HG03439 (cell line): ENCODE data around the gene NPHS1.

Source experiments
- ATAC-seq: cut with Tn5 transposase; IDR thresholded peaks from one replicate; pipeline ENCODE4 v1.9.1; 2021; ENCODE audit warnings: mild to moderate bottlenecking, moderate library complexity; ENCODE audit not compliant: unreplicated experiment

Gene NPHS1

DNA sequence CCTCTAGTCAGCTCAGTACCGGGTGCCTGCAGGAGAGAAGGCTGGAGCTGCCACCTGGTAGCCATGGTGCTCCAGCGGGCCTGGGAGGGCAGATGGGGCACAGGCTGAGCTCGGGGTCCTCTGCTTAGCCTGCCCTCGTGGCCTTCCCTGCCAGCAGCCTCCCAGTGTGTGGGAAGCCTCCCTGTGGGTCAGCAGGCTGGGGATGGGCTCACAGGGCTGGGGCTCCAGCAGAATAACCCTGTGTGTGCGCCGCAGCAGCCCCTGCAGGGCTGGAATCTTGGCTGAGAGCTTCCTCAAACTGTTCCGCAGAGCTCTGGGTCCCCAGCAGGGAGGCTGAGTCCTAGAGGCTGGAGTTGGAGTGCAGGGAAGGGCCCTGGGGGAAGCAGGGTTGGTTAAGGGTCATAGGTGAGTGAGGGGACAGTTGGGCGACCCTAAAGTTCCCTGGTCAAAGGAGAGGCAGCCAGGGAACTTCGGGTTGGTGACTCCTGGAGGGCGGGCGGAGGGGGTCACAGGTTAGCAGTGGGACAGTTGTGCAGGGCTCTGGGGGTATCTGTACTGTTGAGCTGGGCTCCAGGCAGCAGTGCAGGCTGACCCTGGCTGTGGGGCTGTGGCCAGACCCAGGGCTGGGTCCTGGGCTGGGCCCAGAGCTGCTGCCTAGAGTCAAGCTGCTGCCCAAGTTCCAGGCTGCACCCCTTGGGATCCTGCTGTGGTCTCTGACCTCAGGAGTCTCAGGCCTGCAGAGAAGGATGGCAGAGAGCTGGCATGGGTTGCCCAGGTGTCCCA, 62.9 kb downstream of the NPHS1 start:
- ATAC-seq = no peak

DNA sequence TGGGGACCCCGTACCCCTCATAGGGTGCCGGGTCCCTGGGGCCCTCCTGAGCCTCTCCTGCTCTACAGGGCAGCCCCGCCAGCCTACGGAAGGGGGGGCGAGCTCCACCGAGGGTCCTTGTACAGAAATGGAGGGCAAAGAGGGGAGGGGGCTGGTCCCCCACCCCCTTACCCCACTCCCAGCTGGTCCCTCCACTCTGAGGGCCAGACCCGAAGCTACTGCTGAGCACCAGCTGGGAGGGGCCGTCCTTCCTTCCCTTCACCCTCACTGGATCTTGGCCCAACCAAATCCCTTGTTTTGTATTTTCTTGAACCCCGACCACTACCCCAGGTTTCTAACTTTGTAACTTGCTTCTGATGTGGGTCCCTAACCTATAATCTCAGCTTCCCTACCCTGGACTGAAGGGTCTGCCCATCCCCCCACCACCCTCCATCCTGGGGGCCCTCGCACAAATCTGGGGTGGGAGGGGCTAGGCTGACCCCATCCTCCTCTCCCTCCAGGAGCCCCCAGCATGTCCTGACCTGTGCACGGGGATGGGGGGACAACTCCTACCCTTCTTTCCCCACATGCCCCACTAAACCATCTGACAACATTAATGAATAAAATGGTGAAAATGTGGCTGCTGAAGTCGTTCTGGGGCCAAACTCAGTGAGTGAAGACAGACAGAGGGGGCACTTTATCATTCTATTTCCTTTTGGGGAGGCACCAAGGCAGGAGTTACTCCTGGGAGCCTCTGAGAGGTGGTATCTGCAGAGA, 63.9 kb downstream of the NPHS1 start:
- no peak for ATAC-seq

DNA sequence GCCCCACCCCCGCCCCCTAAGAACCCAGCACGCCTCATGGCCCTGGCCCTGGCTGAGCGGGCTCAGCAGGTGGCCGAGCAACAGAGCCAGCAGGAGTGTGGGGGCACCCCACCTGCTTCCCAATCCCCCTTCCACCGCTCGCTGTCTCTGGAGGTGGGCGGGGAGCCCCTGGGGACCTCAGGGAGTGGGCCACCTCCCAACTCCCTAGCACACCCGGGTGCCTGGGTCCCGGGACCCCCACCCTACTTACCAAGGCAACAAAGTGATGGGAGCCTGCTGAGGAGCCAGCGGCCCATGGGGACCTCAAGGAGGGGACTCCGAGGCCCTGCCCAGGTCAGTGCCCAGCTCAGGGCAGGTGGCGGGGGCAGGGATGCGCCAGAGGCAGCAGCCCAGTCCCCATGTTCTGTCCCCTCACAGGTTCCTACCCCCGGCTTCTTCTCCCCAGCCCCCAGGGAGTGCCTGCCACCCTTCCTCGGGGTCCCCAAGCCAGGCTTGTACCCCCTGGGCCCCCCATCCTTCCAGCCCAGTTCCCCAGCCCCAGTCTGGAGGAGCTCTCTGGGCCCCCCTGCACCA, 65.0 kb downstream of the NPHS1 start:
- no peak for ATAC-seq

DNA sequence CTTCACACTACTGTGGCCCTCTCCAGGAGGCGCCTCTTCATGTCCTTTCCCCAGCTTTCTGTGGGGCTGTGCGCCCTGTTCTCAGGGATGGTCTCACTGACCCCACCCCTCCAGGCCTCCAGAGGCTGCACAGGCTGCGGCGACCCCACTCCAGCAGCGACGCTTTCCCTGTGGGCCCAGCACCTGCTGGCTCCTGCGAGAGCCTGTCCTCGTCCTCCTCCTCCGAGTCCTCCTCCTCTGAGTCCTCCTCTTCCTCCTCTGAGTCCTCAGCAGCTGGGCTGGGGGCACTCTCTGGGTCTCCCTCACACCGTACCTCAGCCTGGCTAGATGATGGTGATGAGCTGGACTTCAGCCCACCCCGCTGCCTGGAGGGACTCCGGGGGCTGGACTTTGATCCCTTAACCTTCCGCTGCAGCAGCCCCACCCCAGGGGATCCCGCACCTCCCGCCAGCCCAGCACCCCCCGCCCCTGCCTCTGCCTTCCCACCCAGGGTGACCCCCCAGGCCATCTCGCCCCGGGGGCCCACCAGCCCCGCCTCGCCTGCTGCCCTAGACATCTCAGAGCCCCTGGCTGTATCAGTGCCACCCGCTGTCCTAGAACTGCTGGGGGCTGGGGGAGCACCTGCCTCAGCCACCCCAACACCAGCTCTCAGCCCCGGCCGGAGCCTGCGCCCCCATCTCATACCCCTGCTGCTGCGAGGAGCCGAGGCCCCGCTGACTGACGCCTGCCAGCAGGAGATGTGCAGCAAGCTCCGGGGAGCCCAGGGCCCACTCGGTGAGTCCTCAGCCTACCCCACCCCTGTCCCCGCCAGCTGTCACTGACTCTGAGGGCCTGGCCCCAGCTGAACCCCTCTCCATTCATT, 65.8 kb downstream of the NPHS1 start:
- ATAC-seq = no peak

DNA sequence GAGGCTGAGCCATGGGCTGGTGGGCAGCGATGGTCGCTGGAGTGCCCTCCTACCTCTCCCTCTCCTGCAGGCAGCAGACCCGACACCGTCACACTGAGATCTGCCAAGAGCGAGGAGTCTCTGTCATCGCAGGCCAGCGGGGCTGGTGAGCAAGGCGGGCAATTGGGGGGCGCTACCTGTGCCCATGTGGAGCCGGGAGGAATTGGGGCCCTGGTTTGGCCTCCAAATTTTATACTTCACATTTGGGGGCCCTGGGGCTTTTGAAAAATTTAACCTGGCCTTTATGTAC, 67.0 kb downstream of the NPHS1 start:
- ATAC-seq = no peak

DNA sequence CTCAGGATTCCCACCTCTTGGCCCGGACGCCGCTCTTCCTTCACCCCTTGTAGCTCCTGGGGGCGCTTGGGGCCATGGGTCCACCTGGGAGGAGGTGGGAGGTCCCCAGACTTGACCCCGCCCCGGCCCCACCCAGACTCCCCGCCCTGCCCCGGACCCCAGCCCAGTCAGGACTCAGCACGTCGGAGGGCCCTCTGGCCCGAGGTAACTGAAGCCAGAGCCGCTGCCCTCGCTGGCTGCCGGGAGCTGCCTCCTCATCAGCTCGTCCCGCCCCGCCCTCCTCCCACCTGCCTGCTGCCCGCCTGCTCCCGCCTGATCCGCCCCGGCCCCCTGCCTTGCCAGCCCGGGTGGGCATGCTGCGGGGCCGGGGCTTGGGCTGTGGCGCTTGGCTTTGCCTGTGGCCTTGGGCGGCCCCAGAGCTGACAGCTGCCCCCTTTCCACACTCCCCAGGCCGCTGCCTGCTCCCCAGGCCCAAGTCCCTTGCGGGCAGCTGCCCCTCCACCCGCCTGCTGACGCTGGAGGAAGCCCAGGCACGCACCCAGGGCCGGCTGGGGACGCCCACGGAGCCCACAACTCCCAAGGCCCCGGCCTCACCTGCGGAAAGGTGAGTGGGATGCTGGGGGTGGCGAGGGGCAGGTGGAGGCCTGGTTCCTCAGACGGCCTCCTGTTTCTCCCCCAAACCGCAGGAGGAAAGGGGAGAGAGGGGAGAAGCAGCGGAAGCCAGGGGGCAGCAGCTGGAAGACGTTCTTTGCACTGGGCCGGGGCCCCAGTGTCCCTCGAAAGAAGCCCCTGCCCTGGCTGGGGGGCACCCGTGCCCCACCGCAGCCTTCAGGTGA, 67.6 kb downstream of the NPHS1 start:
- no peak for ATAC-seq

DNA sequence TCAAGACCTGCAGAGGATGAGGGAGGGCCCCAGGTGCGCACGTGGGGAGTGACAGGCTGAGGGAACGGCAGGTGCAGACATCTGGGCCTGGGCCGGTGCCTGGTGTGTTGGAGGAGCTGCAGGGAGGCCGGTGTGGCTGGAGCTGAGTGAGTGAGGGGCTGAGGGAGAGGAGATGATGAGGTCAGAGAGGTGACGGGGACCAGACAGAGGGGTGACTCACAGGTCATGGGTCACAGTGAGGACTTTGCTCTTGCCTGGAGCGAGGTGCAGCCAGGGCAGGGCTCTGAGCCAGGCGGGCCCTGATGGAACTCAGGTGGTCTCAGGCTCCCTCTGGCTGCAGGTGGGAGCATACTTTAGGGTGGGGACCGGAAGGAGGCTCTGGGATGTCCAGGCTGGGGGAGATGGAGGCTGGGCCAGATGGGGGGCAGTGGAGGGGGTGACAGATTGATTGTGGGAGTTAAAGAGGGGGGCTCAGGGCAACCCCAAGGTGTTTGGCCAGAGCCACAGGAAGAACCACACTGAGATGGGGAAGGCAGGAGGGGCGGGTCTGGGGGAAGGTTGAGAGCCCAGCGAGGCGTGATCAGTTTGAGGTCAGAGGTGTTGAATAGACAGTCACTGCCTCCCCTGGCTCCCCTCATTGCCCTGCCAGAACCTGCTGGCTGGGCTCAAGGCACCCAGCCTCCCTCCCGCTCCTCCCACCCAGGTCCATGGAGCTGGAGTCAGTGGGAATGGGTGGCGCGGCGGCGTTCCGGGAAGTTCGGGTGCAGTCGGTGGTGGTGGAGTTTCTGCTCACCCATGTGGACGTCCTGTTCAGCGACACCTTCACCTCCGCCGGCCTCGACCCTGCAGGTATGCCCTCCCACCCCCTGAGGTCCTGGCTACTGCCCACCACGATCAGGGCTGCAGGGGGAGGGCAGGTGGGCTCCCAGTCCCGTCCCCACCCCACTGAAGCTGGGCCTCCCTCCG, 68.6 kb downstream of the NPHS1 start:
- ATAC-seq = no peak

DNA sequence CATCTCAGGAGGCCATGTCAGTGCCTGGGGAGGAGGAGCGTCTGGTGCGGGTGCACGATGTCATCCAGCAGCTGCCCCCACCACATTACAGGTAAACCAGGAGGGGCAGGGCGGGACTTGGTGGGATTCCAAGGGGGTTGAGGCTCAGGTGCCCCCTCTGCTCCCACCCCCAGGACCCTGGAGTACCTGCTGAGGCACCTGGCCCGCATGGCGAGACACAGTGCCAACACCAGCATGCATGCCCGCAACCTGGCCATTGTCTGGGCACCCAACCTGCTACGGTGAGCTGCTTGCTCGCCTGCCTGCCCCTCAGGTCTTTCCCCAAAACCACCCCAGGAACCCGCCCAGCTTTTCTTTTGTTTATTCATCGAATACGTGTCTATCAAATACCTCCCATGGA, 69.7 kb downstream of the NPHS1 start:
- ATAC-seq = no peak

DNA sequence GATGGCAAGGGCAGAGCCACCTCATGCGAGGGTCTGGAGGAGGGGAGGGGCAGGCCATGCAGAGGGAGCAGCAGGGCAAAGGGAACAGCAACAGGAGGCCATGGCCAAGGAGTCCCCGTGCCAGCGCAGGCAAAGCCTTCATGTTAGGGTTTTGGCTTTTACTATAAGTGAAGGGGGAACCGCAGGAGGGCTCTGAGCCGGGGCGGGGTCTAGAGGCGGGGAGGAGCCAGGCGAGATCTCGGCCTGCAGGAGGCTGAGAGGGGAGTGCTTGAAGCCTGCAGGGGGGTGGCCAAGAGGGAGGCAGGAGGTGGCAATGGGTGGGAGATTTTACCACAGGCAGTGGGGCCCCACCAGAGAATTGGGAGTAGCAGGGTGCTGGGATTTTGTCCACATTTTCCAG, 70.7 kb downstream of the NPHS1 start:
- ATAC-seq = no peak

DNA sequence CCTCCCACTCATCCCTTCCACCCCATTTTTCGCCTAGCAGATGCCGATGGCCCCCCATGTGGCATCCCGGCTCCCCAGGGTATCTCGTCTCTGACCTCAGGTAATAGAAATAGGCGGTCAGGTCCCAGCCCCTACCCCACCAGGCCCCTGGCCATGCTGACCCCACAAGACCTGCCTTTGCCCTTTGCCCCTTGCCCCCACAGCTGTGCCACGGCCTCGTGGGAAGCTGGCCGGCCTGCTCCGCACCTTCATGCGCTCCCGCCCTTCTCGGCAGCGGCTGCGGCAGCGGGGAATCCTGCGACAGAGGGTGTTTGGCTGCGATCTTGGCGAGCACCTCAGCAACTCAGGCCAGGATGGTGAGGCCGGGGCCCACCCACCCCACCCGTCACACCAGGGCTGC, 71.6 kb downstream of the NPHS1 start:
- no peak for ATAC-seq

DNA sequence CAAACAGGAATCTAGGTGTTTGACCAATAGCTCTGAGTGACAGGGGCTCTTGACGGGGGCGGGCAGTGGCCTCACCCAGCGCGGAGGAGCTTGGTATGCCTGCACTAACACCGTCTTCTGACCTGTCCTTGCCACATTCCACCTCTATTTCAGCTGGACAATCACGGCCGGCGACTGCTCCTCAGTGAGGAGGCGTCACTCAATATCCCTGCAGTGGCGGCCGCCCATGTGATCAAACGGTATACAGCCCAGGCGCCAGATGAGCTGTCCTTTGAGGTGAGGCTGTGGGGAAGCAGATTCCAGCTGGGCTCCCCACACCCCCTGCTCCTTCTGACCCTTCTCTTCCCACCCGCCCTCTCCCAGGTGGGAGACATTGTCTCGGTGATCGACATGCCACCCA, 72.2 kb downstream of the NPHS1 start:
- ATAC-seq = no peak

DNA sequence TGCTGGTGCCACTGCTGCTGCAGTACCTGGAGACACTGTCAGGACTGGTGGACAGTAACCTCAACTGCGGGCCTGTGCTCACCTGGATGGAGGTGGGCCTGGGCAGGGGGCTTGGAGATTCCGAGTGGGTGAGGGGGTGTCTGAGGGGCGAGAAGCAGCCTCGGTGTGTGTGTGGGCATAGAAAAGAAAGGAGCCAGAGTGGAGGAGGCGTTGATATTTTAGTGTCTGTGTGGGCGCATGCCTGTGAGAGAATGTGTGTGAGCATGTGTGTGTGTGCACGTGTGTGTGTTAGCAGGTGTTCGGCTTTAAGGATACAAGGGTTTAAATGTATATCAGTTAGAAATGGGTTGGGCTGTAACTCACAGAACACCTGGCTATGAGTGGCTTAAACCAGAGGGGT, 73.3 kb downstream of the NPHS1 start:
- no peak for ATAC-seq

DNA sequence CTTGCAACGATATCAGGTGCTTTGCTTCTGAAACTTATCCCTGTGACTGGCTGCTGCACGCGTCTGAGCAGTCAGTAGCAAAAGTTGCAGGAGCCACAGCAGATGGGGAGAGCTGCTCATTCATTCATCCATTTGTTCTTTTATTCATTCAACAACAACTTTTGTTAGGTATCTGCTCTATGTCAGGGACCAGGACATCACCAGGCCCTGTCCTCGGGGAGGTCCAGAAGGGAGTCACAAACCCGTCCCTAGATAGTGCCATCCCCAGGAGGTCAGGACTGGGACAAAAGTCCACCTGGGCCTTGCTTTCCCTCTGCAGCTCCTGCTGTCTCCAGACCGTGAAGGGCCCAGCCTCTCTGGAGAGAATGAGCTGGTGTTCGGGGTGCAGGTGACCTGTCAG, 74.3 kb downstream of the NPHS1 start:
- ATAC-seq = no peak

DNA sequence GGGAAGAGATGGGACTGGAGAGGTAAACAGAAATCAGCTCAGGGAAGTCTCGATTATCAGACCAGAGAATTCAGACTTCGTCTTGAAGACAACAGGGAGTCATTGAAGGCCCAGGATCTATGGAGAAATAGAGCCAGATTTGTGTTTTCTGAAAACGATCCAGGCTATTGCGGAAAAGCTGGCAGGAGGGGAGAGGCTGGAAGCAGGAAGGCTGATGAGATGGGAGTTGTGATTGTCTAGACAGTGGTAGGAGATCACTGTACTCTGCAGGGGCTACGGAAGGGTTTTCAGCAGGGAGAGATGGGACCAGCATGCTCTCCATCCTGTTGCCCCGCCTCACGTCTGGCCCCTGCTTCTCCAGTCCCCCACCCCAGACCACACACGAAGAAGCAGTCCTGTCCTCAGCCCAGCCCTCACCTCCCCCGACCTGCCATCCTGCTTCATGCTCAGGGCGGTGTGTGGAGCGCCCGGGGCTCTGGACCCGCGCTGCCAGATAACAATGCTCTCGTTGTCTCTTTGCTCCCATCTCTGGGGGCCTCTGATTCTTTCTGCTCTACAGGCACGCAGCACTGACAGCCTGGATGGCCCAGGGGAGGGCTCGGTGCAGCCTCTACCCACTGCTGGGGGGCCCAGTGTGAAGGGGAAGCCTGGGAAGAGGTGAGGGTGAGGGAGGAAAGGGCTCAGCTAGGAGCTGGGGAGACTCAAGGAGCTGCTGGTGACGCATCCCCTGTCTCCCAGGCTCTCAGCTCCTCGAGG, 75.0 kb downstream of the NPHS1 start:
- no peak for ATAC-seq

DNA sequence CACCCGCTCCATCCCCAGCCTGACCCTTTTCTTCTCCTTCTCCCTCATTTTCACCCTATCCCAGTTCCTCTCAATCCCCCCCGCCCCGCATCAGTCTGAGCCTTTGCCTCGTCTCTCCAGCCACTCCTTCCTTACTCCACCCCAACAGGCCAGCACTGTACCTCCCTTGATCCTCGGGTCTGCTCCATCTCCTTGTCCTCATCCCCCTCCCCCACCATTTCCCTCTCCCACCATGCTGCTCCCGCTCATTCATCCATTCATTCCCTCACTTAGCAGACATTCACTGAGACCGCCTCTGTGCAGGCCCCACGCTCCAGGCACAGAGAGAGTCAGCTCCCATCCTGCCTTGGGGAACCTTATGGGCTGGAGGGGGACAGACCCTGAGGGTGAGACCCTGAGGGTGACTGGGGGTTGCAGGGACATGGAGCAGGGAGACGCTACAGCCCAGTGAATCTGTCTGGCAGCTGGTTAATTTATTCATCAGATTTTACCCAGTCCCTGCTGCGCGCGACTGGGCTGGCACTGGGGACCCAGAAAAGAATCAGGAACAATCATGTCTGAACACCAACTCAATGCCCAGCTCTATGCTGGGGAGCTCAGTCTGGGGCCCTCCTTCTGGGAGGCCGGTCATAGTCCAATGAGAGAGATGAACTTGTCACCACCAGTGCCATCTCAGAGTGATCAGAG, 76.1 kb downstream of the NPHS1 start:
- ATAC-seq = no peak
